Liver (tissue), 3 donors: ENCODE results near the gene KRT83.

Experiments used
- EGR1 ChIP-seq, 2 donors: IDR thresholded peaks; 2 replicates each; pipeline ENCODE4 v1.6.1; 2016 to 2018; ENCODE audit warnings: antibody characterized with exemption in 2 of 2, low read depth in 2 of 2
- FOXA1 ChIP-seq: IDR thresholded peaks from 2 replicates; pipeline ENCODE4 v1.6.1; 2016; ENCODE audit warnings: antibody characterized with exemption
- GABPA ChIP-seq, 2 donors: IDR thresholded peaks in 1 of 2; conservative IDR thresholded peaks in 1 of 2; 2 replicates each; pipeline ENCODE4 v1.6.1; 2016; ENCODE audit warnings: antibody characterized with exemption in 2 of 2, mild to moderate bottlenecking in 1 of 2, moderate library complexity in 1 of 2
- HNF4A ChIP-seq, 2 donors: conservative IDR thresholded peaks; 2 replicates each; pipeline ENCODE4 v1.6.1; 2016; ENCODE audit warnings: antibody characterized with exemption in 2 of 2, mild to moderate bottlenecking in 2 of 2
- JUND ChIP-seq, 2 donors: IDR thresholded peaks; 2 replicates each; pipeline ENCODE4 v1.6.1; 2016; ENCODE audit warnings: antibody characterized with exemption in 2 of 2
- RAD21 ChIP-seq, 2 donors: IDR thresholded peaks; 2 replicates each; pipeline ENCODE4 v1.6.1; 2016; ENCODE audit warnings: antibody characterized with exemption in 2 of 2, mild to moderate bottlenecking in 2 of 2
- REST ChIP-seq: IDR thresholded peaks from 2 replicates; pipeline ENCODE4 v1.6.1; 2016; ENCODE audit warnings: antibody characterized with exemption, mild to moderate bottlenecking
- RXRA ChIP-seq, 2 donors: IDR thresholded peaks; 2 replicates each; pipeline ENCODE4 v1.6.1; 2017 to 2018; ENCODE audit warnings: antibody characterized with exemption in 2 of 2, mild to moderate bottlenecking in 1 of 2
- SP1 ChIP-seq: IDR thresholded peaks from 2 replicates; pipeline ENCODE4 v1.6.1; 2018; ENCODE audit warnings: antibody characterized with exemption, mild to moderate bottlenecking
- TAF1 ChIP-seq: conservative IDR thresholded peaks from 2 replicates; pipeline ENCODE4 v1.6.1; 2016; ENCODE audit warnings: antibody characterized with exemption, mild to moderate bottlenecking
- YY1 ChIP-seq: IDR thresholded peaks from 2 replicates; pipeline ENCODE4 v1.6.1; 2016; ENCODE audit warnings: antibody characterized with exemption, mild to moderate bottlenecking
- TF ChIP-seq, protein P1 (sequence below): fragments of 150-350 bp; IDR thresholded peaks from 2 replicates; pipeline ENCODE4 v1.5.1; 2017; ENCODE audit warnings: improper control_type of control experiment, low read depth, low read length; ENCODE audit not compliant: missing input control
- TF ChIP-seq, protein P2 (sequence below): IDR thresholded peaks from 2 replicates; pipeline ENCODE4 v1.6.1; 2016; ENCODE audit warnings: antibody characterized with exemption
- donor health status: healthy.
- donor health status: healthy.

DNA sequence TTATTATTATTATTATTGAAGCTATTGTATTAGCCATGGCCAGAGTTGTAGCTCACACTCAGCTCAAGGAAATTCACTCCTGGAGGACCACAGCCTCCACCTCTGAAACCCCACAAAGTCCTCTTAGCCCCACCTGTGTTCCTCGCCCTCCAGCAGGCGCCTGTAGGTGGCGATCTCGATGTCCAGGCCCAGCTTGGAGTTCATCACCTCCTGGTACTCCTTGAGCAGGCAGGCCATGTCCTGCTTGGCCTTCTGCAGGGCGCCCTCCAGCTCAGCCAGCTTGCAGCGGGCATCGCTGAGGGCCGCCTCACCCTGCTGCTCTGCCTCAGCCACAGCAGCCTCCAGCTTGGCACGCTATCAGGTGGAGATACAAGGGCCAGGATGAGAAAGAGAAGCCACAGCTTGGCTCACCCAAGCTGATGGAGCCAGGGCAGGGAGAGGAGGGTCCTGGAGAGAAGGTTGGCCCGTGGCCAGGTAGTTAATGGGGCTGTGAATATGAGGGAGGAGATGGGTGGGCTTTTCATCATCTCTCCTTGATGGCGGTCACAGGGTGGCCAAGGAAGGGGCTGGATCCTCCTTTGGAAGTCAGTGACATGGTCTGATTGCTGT, 41.0 kb upstream of the KRT83 start:
- TF ChIP-seq, protein P1, sequence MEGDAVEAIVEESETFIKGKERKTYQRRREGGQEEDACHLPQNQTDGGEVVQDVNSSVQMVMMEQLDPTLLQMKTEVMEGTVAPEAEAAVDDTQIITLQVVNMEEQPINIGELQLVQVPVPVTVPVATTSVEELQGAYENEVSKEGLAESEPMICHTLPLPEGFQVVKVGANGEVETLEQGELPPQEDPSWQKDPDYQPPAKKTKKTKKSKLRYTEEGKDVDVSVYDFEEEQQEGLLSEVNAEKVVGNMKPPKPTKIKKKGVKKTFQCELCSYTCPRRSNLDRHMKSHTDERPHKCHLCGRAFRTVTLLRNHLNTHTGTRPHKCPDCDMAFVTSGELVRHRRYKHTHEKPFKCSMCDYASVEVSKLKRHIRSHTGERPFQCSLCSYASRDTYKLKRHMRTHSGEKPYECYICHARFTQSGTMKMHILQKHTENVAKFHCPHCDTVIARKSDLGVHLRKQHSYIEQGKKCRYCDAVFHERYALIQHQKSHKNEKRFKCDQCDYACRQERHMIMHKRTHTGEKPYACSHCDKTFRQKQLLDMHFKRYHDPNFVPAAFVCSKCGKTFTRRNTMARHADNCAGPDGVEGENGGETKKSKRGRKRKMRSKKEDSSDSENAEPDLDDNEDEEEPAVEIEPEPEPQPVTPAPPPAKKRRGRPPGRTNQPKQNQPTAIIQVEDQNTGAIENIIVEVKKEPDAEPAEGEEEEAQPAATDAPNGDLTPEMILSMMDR: no peak
- TF ChIP-seq RAD21 (IDR thresholded peaks at IDR 0.05) (no peak), EGR1 (IDR thresholded peaks at IDR 0.05; ENCODE audit: low read depth in 2 of 2) (no peak), HNF4A (conservative IDR thresholded peaks at IDR 0.05) (no peak), TAF1 (no peak), RXRA (IDR thresholded peaks at IDR 0.05) (no peak), YY1 (no peak), GABPA (IDR thresholded peaks at IDR 0.05 in 1 of 2, conservative IDR thresholded peaks at IDR 0.05 in 1 of 2) (no peak), SP1 (no peak), REST (no peak), JUND (IDR thresholded peaks at IDR 0.05) (no peak), FOXA1 (no peak)
- TF ChIP-seq, protein P2, sequence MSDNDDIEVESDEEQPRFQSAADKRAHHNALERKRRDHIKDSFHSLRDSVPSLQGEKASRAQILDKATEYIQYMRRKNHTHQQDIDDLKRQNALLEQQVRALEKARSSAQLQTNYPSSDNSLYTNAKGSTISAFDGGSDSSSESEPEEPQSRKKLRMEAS: no peak
